ENCODE measurements around the gene MRPL20.

- TF ChIP-seq CTCF (IDR thresholded peaks at IDR 0.05) (no peak), POLR2A (IDR thresholded peaks at IDR 0.05) (no peak)
Observed at GRCh38 chr1:1432274-1432950, 25.3 kb upstream of the MRPL20 start.
